ENCODE measurements around the gene CD96. TPM values are rescaled to one million over a fixed set of nuclear protein-coding genes. Genes with fewer than 3 reads are reported as not detected.

The CD96 gene
- total RNA-seq, 1 experiment from 2014 or later, result not detected

GRCh38 chr3:111694471-111694870 lies 152.5 kb downstream of the CD96 start:
- peak; percentile 3; the same call in 1 of the 2 replicates for ATAC-seq

GRCh38 chr3:111695636-111696117 lies 153.7 kb downstream of the CD96 start:
- Histone ChIP-seq H3K4me1 (ENCODE audit: insufficient read depth, low read length) (peaks cover 43% of the 10 kb centered on the region), H3K27me3 (ENCODE audit: low read length) (no peaks in the 10 kb centered on the region), H3K36me3 (ENCODE audit: low read depth, low read length) (no peaks in the 10 kb centered on the region), H3F3A (ENCODE audit: low read length, unreplicated experiment) (peaks cover 3% of the 10 kb centered on the region), H3K9me2 (replicated peaks; ENCODE audit: low read length) (no peaks in the 10 kb centered on the region), H3K27ac (ENCODE audit: low read length) (peak overlapping the region; percentile 88), H3K4me2 (ENCODE audit: low read length) (peak overlapping the region; percentile 70), H3K79me2 (ENCODE audit: low read length) (peaks cover 66% of the 10 kb centered on the region), H4K20me1 (ENCODE audit: low read length) (no peaks in the 10 kb centered on the region), H3K9ac (ENCODE audit: low read length) (peak overlapping the region; percentile 26; the same call in 1 of the 2 replicates), H3K9me3 (ENCODE audit: low read length) (no peaks in the 10 kb centered on the region), H2AFZ (ENCODE audit: low read length) (peak overlapping the region; percentile 12; the same call in 1 of the 2 replicates), H3K4me3 (ENCODE audit: low read length) (peak overlapping the region; percentile 29; the same call in 1 of the 2 replicates)
- ATAC-seq (peak; percentile 90), DNase-seq (peak; percentile 89)
- POLR2A ChIA-PET (ENCODE audit: unreplicated experiment), result interaction anchor here (0.6 kb wide), 1 partner anchor 357 kb away, joined by 3 read pairs; no protein-coding TSS in a partner anchor
- CTCF ChIA-PET, result interaction anchor here (0.6 to 1.2 kb wide), 4 partner anchors 20 to 165 kb away, joined by 3 to 6 read pairs (median 4); no protein-coding TSS in a partner anchor
- BruUV-seq (replicated peaks), result no TSS peak
- intact Hi-C loops (cut with micrococcal nuclease), result loop anchor here (1.0 kb wide), 1 partner anchor 19 kb away; no protein-coding TSS in a partner anchor
- TF ChIP-seq CTCF (conservative IDR thresholded peaks at IDR 0.05; ENCODE audit: low read depth, low read length), result no peak
- no peak for TF ChIP-seq EZH2phosphoT487 (IDR thresholded peaks at IDR 0.05; ENCODE audit: borderline replicate concordance, low read length)
- no peak for TF ChIP-seq EZH2 (IDR thresholded peaks at IDR 0.05; ENCODE audit: low read length, unreplicated experiment)

More at GRCh38 chr3:111694471-111694870, 152.5 kb downstream of the CD96 start:
- Histone ChIP-seq H3K9me2 (replicated peaks; ENCODE audit: low read length) (no peaks in the 10 kb centered on the region), H3K27ac (ENCODE audit: low read length) (peak overlapping the region; percentile 88), H3K79me2 (ENCODE audit: low read length) (peaks cover 67% of the 10 kb centered on the region), H3F3A (ENCODE audit: low read length, unreplicated experiment) (peaks cover 3% of the 10 kb centered on the region), H2AFZ (ENCODE audit: low read length) (no peak overlapping the region), H3K9ac (ENCODE audit: low read length) (no peak overlapping the region), H3K9me3 (ENCODE audit: low read length) (no peaks in the 10 kb centered on the region), H4K20me1 (ENCODE audit: low read length) (no peaks in the 10 kb centered on the region), H3K27me3 (ENCODE audit: low read length) (no peaks in the 10 kb centered on the region), H3K4me1 (ENCODE audit: insufficient read depth, low read length) (peaks cover 50% of the 10 kb centered on the region), H3K36me3 (ENCODE audit: low read depth, low read length) (no peaks in the 10 kb centered on the region), H3K4me3 (ENCODE audit: low read length) (no peak overlapping the region), H3K4me2 (ENCODE audit: low read length) (no peak overlapping the region)
- ChIA-PET POLR2A (ENCODE audit: unreplicated experiment) (no interaction called here), CTCF (interaction anchor here (0.5 to 1.7 kb wide), 4 partner anchors 9 to 116 kb away, joined by 3 to 9 read pairs (median 4); no protein-coding TSS in a partner anchor)
- no peak for DNase-seq
- BruUV-seq (replicated peaks), result no TSS peak
- no peak for TF ChIP-seq CTCF (conservative IDR thresholded peaks at IDR 0.05; ENCODE audit: low read depth, low read length)
- no peak for TF ChIP-seq EZH2phosphoT487 (IDR thresholded peaks at IDR 0.05; ENCODE audit: borderline replicate concordance, low read length)
- no peak for TF ChIP-seq EZH2 (IDR thresholded peaks at IDR 0.05; ENCODE audit: low read length, unreplicated experiment)
- intact Hi-C loops (cut with micrococcal nuclease), result no loop called here

GRCh38 chr3:111700054-111700453 lies 158.1 kb downstream of the CD96 start:
- Histone ChIP-seq H3F3A (ENCODE audit: low read length, unreplicated experiment) (peaks cover 3% of the 10 kb centered on the region), H3K79me2 (ENCODE audit: low read length) (peaks cover 35% of the 10 kb centered on the region), H3K9ac (ENCODE audit: low read length) (no peak overlapping the region), H3K4me1 (ENCODE audit: insufficient read depth, low read length) (peaks cover 23% of the 10 kb centered on the region), H3K27me3 (ENCODE audit: low read length) (no peaks in the 10 kb centered on the region), H3K27ac (ENCODE audit: low read length) (no peak overlapping the region), H3K4me2 (ENCODE audit: low read length) (no peak overlapping the region), H4K20me1 (ENCODE audit: low read length) (no peaks in the 10 kb centered on the region), H3K4me3 (ENCODE audit: low read length) (no peak overlapping the region), H3K9me2 (replicated peaks; ENCODE audit: low read length) (no peaks in the 10 kb centered on the region), H3K36me3 (ENCODE audit: low read depth, low read length) (no peaks in the 10 kb centered on the region), H3K9me3 (ENCODE audit: low read length) (no peaks in the 10 kb centered on the region), H2AFZ (ENCODE audit: low read length) (no peak overlapping the region)
- no TSS peak for BruUV-seq (replicated peaks)
- no peak for ATAC-seq
- TF ChIP-seq EZH2 (IDR thresholded peaks at IDR 0.05; ENCODE audit: low read length, unreplicated experiment), result no peak
- TF ChIP-seq CTCF (conservative IDR thresholded peaks at IDR 0.05; ENCODE audit: low read depth, low read length), result no peak
- TF ChIP-seq EZH2phosphoT487 (IDR thresholded peaks at IDR 0.05; ENCODE audit: borderline replicate concordance, low read length), result no peak
- no peak for DNase-seq
- intact Hi-C loops (cut with micrococcal nuclease), result no loop called here
- ChIA-PET CTCF (no interaction called here), POLR2A (ENCODE audit: unreplicated experiment) (no interaction called here)
